GM12878 (cell line): ENCODE measurements around the gene HAO1.

ENCODE experiments used
- E2F8 ChIP-seq: fragments of 450-650 bp; IDR thresholded peaks from 2 replicates; pipeline ENCODE4 v1.6.1; 2018; ENCODE audit warnings: mild to moderate bottlenecking, low read depth, moderate library complexity; ENCODE audit not compliant: partially characterized antibody
- POLR2A ChIP-seq: IDR thresholded peaks from 2 replicates; pipeline ENCODE4 v1.6.1; 2011; ENCODE audit warnings: low read depth, mild to moderate bottlenecking, low read length
- RCOR1 ChIP-seq: conservative IDR thresholded peaks from 2 replicates; pipeline ENCODE4 v1.6.1; 2012; ENCODE audit warnings: low read depth, low read length, improper control_type of control experiment
- SIN3A ChIP-seq: IDR thresholded peaks from 2 replicates; pipeline ENCODE4 v1.6.1; 2012; ENCODE audit warnings: low read depth, low read length, improper control_type of control experiment
- SUZ12 ChIP-seq: fragments of 200-600 bp; sonication (generic); IDR thresholded peaks from one replicate; pipeline ENCODE4 v1.6.1; 2018; ENCODE audit warnings: antibody characterized with exemption, mild to moderate bottlenecking; ENCODE audit not compliant: unreplicated experiment
- ZNF274 ChIP-seq: IDR thresholded peaks from one replicate; pipeline ENCODE4 v1.8.0; 2011; ENCODE audit not compliant: insufficient read length, insufficient read depth
- ZZZ3 ChIP-seq: IDR thresholded peaks from 2 replicates; pipeline ENCODE4 v1.6.1; 2011; ENCODE audit warnings: low read depth; ENCODE audit not compliant: control insufficient read depth, insufficient read length

DNA sequence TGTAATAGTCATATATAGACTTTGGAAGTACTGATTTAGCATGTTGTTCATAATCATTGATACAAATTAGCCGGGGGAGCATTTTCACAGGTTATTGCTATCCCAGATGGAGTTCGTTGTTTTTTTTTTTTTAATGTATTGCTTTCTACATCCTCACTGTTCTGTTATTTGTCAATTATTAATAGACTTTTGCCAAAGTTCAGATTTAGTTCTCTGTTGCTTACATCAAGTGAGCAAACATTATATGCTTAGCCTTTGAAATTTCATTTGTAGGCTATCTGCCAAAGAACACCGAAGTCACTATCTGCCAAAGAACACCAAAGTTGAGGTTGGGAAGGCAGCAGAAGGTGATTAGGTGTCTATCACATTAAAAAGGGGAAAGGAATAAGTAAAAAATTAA, at the start of gene HAO1:
- TF ChIP-seq SUZ12 = no peak
- no peak for TF ChIP-seq POLR2A
- no peak for TF ChIP-seq RCOR1
- no peak for TF ChIP-seq ZZZ3
- no peak for TF ChIP-seq E2F8
- TF ChIP-seq SIN3A = no peak
- TF ChIP-seq ZNF274 = no peak
